GM18505 (cell line): Measurements from ENCODE around the gene APC2.

Source experiments
- ATAC-seq: cut with Tn5 transposase; IDR thresholded peaks from one replicate; pipeline ENCODE4 v1.9.1; 2021; ENCODE audit not compliant: unreplicated experiment
- POLR2A ChIP-seq: IDR thresholded peaks from 4 replicates; pipeline ENCODE4 v1.6.1; 2011; ENCODE audit warnings: borderline replicate concordance; ENCODE audit not compliant: insufficient read depth, insufficient read length; ENCODE audit errors: extremely low read depth

Gene APC2

DNA sequence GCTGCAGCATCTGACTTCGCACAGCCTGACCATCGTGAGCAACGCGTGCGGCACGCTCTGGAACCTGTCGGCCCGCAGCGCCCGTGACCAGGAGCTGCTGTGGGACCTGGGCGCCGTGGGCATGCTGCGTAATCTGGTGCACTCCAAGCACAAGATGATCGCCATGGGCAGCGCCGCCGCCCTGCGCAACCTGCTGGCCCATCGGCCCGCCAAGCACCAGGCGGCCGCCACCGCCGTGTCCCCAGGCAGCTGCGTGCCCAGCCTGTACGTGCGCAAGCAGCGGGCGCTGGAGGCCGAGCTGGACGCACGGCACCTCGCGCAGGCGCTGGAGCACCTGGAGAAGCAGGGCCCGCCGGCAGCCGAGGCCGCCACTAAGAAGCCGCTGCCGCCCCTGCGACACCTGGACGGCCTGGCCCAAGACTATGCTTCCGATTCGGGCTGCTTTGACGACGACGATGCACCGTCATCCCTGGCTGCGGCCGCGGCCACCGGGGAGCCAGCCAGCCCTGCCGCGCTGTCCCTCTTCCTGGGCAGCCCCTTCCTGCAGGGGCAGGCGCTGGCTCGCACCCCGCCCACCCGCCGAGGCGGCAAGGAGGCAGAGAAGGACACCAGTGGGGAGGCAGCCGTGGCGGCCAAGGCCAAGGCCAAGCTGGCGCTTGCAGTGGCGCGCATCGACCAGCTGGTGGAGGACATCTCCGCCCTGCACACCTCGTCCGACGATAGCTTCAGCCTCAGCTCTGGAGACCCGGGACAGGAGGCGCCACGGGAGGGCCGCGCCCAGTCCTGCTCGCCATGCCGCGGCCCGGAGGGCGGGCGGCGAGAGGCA, 15.5 kb downstream of the APC2 start:
- no peak for TF ChIP-seq POLR2A
- no peak for ATAC-seq

DNA sequence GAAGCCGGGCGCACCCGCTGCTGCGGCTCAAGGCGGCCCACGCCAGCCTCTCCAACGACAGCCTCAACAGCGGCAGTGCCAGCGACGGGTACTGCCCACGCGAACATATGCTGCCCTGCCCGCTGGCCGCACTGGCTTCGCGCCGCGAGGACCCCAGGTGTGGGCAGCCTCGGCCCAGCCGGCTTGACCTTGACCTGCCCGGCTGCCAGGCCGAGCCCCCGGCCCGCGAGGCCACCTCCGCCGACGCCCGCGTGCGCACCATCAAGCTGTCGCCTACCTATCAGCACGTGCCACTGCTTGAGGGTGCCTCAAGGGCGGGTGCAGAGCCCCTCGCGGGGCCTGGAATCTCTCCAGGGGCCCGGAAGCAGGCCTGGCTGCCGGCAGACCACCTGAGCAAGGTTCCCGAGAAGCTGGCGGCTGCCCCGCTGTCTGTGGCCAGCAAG, 16.1 kb downstream of the APC2 start:
- no peak for TF ChIP-seq POLR2A
- ATAC-seq = no peak

DNA sequence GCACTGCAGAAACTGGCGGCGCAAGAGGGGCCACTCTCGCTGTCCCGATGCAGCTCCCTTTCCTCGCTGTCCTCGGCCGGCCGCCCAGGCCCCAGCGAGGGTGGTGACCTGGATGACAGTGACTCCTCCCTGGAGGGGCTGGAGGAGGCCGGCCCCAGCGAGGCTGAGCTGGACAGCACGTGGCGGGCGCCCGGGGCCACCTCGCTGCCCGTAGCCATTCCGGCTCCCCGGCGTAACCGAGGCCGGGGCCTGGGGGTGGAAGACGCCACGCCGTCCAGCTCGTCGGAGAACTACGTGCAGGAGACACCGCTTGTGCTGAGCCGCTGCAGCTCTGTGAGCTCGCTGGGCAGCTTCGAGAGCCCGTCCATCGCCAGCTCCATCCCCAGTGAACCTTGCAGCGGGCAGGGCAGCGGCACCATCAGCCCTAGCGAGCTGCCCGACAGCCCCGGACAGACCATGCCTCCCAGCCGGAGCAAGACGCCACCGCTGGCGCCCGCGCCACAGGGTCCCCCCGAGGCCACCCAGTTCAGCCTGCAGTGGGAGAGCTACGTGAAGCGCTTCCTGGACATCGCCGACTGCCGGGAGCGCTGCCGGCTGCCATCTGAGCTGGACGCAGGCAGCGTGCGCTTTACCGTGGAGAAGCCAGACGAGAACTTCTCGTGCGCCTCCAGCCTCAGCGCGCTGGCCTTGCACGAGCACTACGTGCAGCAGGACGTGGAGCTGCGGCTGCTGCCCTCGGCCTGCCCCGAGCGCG, 16.7 kb downstream of the APC2 start:
- TF ChIP-seq POLR2A = no peak
- no peak for ATAC-seq

DNA sequence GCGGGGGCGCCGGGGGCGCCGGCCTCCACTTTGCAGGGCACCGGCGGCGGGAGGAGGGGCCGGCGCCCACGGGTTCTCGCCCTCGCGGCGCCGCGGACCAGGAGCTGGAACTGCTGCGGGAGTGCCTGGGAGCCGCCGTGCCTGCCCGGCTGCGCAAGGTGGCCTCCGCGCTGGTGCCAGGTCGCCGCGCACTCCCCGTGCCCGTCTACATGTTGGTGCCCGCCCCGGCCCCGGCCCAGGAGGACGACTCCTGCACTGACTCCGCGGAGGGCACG, 17.2 kb downstream of the APC2 start:
- TF ChIP-seq POLR2A = no peak
- ATAC-seq = no peak

DNA sequence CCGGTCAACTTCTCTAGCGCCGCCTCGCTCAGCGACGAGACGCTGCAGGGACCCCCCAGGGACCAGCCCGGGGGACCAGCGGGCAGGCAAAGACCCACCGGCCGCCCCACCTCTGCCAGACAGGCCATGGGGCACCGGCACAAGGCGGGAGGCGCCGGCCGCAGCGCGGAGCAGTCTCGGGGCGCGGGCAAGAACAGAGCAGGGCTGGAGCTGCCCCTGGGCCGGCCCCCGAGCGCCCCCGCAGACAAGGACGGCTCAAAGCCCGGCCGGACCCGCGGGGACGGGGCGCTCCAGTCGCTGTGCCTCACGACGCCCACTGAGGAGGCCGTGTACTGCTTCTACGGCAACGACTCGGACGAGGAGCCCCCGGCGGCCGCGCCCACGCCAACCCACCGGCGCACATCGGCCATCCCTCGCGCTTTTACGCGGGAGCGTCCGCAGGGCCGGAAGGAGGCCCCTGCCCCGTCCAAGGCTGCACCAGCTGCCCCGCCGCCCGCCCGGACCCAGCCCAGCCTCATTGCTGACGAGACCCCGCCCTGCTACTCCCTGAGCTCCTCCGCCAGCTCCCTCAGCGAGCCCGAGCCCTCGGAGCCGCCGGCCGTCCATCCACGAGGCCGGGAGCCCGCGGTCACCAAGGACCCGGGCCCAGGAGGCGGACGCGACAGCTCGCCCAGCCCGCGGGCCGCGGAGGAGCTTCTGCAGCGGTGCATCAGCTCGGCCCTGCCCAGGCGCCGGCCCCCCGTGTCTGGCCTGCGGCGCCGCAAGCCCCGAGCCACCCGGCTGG, 17.8 kb downstream of the APC2 start:
- no peak for TF ChIP-seq POLR2A
- ATAC-seq = no peak

DNA sequence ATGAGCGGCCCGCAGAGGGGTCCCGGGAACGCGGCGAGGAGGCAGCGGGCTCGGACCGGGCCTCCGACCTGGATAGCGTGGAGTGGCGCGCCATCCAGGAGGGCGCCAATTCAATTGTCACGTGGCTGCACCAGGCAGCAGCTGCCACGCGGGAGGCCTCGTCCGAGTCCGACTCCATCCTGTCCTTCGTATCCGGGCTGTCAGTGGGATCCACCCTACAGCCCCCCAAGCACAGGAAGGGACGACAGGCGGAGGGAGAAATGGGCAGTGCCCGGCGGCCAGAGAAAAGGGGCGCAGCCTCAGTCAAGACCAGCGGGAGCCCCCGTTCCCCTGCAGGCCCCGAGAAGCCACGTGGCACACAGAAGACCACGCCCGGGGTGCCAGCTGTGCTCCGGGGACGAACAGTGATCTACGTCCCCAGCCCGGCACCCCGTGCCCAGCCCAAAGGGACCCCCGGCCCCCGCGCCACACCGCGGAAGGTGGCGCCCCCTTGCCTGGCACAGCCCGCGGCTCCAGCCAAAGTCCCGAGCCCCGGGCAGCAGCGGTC, 18.4 kb downstream of the APC2 start:
- TF ChIP-seq POLR2A = no peak
- no peak for ATAC-seq

DNA sequence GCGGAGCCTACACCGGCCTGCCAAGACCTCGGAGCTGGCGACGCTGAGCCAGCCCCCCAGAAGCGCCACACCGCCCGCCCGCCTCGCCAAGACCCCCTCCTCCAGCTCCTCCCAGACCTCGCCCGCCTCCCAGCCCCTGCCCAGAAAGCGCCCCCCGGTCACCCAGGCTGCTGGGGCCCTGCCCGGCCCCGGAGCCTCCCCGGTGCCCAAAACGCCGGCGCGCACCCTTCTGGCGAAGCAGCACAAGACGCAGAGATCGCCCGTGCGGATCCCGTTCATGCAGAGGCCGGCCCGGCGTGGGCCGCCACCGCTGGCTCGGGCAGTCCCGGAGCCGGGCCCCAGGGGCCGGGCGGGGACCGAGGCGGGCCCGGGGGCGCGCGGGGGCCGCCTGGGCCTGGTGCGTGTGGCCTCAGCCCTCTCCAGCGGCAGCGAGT, 18.9 kb downstream of the APC2 start:
- no peak for TF ChIP-seq POLR2A
- ATAC-seq = no peak

DNA sequence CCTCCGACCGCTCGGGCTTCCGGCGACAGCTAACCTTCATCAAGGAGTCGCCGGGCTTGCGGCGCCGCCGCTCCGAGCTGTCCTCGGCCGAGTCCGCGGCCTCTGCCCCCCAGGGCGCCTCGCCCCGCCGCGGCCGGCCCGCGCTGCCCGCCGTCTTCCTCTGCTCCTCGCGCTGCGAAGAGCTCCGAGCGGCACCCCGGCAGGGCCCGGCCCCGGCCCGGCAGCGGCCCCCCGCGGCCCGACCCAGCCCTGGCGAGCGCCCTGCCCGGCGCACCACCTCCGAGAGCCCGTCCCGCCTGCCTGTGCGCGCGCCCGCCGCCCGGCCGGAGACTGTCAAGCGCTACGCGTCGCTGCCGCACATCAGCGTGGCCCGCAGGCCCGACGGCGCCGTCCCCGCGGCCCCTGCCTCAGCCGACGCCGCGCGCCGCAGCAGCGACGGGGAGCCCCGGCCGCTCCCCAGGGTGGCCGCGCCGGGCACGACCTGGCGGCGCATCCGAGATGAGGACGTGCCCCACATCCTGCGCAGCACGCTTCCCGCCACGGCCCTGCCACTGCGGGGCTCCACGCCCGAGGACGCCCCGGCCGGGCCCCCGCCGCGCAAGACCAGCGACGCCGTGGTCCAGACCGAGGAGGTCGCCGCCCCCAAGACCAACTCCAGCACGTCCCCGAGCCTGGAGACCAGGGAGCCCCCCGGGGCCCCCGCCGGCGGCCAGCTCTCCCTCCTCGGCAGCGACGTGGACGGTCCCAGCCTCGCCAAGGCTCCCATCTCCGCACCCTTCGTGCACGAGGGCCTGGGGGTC, 19.5 kb downstream of the APC2 start:
- ATAC-seq = no peak
- TF ChIP-seq POLR2A = no peak

DNA sequence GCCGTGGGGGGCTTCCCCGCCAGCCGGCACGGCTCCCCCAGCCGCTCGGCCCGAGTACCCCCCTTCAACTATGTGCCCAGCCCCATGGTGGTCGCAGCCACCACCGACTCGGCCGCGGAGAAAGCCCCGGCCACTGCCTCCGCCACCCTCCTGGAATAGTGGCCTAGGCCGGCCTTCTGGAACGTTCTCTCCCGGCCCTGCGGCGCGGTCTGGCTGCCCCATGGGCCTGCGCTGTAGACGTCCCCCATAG, 20.1 kb downstream of the APC2 start:
- no peak for ATAC-seq
- no peak for TF ChIP-seq POLR2A

DNA sequence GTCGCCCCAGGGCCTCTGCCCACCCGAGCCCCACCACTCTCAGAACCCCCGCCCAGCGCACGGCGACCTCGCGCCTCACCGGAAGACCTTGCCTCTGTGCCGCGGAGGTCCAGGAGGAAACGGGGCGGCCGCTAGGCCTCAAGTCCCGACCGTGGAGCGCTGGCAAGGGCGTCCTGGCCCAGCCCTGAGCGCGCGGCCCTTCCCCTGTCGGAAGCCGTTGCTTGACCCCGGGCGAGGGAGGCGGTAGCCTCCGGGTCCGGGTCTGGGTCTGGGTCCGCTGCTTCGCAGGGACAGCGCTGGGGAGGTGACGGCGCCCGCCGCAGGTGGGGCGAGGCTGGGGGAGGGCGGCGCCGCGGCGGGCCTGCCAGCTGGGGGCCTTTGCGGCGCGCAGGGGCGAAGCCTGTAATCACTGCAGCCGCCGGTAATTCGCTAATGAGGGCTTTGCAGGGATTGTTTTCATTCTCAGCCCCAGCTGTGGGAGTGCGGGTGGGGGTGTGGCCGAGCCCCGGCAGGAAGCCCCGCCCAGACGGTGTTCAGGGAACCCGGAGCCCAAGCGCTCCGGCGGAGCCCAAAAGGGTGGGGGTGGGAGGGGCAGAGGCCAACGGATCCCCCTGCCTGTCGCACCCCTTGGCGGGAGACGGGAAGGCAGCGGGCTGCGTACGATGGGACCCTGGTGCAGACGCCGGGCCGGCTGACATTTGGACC, 20.5 kb downstream of the APC2 start:
- no peak for TF ChIP-seq POLR2A
- ATAC-seq = no peak

DNA sequence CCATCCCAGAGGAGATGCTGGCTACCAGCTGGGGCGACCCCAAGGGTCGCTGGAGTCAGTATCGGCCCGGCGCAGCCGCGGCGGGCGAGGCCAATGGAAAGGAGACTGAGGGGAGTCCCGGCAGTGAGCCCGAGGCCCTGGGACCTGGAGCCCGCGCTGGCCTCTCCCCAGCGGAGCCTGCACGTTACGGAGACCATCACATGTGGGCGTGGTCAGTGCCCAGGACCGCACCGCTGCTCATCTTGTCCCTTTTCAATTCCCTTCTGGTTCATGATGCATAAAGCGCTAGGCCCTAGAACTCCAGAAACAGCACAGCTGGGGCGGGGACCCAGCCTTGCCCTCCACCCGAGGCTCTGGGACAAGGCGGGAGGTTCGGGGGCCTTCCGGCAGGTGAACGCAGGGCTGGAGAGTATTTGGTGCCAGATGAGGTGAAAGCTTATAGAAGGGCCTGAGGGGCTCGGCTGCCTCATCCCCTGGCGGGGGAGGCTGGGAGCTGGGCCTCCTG, 21.1 kb downstream of the APC2 start:
- no peak for ATAC-seq
- no peak for TF ChIP-seq POLR2A

DNA sequence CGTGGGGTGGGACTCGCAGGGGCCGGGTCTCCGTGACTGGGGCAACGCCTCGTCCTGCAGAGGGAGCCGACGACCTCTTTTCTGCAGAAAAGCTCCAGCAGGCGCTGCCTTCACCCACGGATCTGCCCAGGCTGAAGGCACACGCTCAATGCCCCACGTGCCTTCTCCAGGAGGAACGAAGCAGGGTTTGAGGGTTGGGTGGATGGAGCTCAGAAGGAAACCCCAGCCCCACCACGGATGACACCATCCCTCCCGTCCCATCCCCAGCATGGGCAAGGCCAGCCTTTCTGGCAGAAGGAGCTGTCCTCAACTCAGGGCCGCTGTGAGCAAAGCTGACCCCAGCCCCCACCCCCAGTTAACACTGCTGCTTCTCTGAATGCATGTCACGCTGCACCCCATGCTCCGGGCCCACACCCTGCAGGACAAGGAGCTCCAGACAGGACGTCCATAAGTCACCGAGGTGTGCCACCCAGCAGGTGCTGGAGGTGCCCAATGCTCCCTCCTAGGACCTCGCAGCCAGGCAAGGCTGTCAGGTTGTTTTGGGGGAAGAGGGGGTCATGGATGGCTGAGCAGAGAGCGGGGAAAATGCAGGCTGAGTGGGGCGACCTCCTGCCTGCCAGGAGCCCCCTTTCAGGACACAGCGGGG, 21.7 kb downstream of the APC2 start:
- TF ChIP-seq POLR2A = no peak
- ATAC-seq = no peak

DNA sequence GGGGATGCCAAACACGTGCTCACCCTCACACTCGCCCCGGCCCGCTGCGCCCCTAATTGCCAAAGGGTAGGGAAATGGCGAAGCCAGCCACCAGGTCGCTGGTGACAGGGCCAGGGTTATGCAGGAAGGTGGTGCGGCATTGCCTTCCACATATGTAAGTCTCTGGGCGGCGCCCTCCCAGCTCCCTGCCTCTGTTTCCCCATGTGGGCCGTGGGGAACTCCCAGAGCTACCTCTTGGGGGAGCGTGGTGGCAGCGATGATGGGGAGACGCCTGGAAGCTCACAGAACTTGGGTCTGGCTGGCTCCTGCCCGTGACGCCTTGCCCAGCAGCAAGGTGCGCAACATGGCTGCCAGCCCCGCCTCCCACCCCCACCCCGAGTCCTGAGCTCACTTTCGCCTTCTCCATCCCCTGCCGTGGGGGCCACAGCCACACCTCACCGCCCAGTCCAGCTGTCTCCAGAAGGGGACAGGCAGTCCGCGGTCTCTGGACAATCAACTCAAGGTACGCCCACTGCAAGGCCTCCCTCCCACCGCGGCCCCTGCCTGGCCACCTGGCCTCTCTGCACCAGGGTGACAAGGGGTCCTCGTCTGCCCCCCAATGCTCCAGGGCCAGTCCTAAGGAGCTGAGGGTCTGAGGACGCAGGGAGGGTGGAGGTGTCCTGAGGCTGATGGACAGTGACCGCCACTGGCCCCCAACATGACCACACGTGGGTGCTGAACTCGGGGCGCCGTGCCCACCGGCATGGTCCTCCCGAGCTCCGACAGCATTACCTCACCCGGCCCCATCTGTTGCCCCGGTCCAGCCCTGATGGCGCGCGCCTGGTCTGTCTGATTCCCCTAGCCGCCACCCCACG, 22.5 kb downstream of the APC2 start:
- TF ChIP-seq POLR2A = no peak
- ATAC-seq = no peak
